Measurements from ENCODE around the gene OTOG.

OTOG gene

DNA sequence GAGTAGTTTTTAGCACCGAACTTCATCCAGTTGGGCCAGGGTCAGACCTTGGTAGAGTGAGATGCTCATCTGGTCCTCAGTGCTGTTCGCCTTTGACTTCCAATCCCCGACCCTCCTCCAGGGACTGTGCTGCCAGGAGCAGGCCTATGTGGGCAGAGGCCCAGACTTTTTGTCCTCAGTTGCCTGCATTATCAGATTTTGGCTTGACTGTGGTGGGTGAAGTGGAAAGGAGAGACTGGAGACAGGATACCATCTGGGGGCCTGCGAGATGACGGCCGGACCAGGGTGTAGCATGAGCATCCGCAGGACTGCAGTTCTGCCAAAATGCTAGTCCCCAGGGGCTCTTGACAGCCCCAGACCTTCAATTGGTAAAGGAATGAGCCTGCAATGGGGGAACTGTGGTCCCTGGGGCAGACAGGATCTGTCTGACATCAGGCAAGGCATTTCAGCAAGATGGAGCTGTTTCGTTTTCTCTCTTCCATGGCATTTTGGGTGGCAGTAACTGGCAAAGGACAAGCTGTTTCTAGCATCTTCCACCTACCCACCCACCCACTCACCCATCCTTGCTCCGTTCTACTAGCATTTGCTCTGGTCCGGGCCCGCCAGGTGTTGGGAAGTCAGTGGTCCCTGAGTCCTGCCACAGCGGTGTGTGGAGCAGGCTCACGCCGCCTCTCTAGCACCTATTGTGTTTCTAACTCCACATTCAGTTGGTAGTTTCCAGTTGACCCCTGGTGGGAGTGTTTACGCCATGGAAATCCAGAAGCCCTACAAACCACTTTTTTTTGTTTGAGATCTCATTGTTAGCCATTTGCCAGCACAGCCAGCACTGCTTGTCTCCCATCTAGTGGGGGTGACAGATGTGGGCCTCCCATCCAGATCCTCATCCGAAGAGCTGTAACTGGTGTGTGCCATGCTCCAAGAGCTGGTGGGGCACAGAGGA is 53.5 kb downstream of the OTOG start:
- in situ Hi-C loops (cut with MboI; ENCODE audit: low pct_unique_long_range_greater_than_20kb, low sequenced_read_pairs, unreplicated experiment), result no loop called here
- DNase-seq (ENCODE audit: low spot score), result no peak
- TF ChIP-seq, protein P1, sequence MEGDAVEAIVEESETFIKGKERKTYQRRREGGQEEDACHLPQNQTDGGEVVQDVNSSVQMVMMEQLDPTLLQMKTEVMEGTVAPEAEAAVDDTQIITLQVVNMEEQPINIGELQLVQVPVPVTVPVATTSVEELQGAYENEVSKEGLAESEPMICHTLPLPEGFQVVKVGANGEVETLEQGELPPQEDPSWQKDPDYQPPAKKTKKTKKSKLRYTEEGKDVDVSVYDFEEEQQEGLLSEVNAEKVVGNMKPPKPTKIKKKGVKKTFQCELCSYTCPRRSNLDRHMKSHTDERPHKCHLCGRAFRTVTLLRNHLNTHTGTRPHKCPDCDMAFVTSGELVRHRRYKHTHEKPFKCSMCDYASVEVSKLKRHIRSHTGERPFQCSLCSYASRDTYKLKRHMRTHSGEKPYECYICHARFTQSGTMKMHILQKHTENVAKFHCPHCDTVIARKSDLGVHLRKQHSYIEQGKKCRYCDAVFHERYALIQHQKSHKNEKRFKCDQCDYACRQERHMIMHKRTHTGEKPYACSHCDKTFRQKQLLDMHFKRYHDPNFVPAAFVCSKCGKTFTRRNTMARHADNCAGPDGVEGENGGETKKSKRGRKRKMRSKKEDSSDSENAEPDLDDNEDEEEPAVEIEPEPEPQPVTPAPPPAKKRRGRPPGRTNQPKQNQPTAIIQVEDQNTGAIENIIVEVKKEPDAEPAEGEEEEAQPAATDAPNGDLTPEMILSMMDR (IDR thresholded peaks at IDR 0.05; ENCODE audit: extremely low read depth, insufficient read depth, missing control alignments), result no peak

DNA sequence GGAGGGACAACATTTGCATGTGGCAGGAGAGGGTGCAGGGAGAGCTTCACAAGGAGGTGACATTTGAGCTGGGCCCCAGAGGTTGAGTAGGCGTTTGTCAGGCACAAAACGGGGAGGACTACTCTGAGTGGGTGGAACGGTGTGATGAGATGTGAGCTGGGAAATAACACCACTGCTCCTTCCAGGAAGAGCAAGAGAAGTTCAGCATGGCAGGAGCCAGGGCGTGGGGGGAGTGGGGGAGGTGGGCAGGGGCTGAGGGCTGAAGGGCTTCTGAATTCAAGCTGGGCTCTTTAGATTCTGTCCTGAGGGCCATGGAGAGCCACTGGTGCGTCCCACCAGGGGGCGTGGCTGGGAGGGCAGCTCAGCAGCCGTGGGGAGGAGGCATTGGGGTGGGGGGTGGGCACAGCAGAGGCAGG is 54.2 kb downstream of the OTOG start:
- TF ChIP-seq, protein P1 (IDR thresholded peaks at IDR 0.05; ENCODE audit: extremely low read depth, insufficient read depth, missing control alignments), result no peak
- in situ Hi-C loops (cut with MboI; ENCODE audit: low pct_unique_long_range_greater_than_20kb, low sequenced_read_pairs, unreplicated experiment), result no loop called here
- DNase-seq (ENCODE audit: low spot score), result no peak

DNA sequence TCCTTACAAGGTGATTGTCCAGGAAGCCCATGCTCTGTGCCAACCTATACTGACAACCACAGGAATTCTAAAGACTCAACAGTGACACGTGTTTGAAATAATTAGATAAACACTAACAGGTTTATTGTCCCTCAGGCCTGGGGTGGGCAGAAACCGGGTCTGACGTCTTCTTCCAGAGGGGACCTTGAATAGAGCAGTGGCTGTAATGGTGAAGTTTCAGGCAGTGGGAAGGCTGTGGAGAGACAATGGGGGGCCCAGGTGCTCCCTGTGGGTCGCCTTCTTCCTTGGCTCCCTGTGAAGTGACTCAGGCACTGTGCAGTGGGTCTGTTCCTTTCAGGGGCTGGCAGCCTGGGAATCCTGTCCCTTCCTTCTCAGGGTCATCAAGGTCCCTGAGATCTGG is 54.6 kb downstream of the OTOG start:
- DNase-seq (ENCODE audit: low spot score), result no peak
- TF ChIP-seq, protein P1 (IDR thresholded peaks at IDR 0.05; ENCODE audit: extremely low read depth, insufficient read depth, missing control alignments), result no peak
- in situ Hi-C loops (cut with MboI; ENCODE audit: low pct_unique_long_range_greater_than_20kb, low sequenced_read_pairs, unreplicated experiment), result no loop called here

DNA sequence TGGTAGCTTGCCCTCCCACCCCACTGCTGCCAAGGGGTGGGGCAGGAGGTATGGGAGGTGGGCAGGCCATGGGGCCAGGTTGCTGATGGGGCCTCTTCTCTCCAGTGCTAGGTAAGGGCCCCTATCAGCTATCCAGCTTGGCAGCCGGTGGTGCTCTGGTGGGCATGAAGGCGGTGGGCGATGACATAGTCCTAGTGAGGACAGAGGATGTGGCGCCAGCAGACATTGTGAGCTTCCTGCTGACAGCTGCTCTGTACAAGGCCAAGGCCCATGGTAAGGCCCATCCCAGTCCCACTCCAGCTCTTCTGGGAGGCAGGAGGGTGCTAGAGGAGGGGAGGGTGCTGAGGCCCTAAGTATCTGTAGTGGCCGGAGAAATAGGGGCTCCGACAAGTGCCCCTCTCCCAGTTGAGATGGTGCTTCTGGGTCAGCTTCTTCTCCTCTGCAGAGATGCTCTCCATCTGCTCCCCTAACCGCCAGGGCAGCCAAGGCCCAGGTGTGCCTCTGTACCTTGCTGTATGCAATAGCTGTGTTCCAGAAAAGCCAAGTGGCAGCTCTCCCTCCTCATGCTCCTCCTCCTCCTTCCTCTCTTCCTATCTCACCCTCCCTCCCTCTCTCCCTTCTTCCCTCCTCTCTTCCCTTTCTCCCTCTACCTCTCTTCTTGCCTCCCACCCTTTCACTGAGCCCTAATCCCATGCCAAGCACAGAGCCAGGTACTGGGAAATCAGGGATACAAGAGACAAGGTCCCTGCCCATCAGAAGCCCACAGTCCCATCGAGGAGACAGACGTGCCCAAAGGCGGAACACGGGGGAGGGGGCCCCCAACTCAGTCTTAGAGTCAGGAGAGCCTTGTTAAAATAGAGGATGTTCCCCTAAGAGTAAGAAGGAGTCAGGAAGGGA is 55.3 kb downstream of the OTOG start:
- in situ Hi-C loops (cut with MboI; ENCODE audit: low pct_unique_long_range_greater_than_20kb, low sequenced_read_pairs, unreplicated experiment), result no loop called here
- DNase-seq (ENCODE audit: low spot score), result no peak
- TF ChIP-seq, protein P1 (IDR thresholded peaks at IDR 0.05; ENCODE audit: extremely low read depth, insufficient read depth, missing control alignments), result no peak

DNA sequence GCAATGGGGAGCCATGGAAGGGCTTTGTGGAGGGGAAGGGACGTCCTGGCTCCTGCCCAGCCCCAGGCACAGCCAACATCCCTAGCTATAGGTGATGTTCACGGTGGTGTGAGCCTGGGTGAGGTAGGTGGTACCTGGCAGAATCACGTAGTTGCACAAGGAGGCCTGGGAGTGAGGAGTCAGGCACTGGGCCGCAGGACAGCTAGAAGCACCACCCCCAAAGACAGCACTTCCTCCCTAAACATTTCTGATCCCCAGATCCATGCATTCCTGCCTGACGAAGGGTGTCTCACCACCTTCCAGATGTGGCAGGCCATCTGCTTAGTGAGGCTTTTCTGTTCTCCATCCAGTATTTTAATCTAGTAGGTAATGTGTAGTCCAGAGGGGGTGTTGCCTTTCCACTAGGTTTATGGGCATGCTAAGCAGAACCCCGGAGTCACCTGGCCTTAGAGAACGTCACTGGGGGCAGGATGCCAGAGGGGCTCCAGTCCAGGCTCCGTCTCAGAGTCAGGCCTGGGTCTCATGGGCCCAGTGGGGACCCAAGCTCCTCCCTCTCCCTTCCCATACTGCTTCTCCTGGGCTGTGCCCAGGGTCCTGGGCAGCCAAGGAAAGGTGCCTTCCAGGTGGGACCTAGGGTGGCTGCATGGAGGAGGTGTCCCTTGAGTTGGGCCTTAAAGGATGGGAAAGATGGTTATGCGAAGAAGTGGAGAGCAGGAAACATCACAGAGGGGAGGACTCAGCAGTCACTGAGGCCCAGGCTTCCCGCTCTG is 56.2 kb downstream of the OTOG start:
- TF ChIP-seq, protein P1 (IDR thresholded peaks at IDR 0.05; ENCODE audit: extremely low read depth, insufficient read depth, missing control alignments), result no peak
- no peak for DNase-seq (ENCODE audit: low spot score)
- in situ Hi-C loops (cut with MboI; ENCODE audit: low pct_unique_long_range_greater_than_20kb, low sequenced_read_pairs, unreplicated experiment), result no loop called here
